VCaP (cell line): ENCODE data around the gene PRIM1.

ENCODE experiments used
- H3K27ac ChIP-seq: fragments of 450-650 bp; 2 replicates; pipeline ENCODE4 v1.5.1; 2017
- TF ChIP-seq, protein P1 (sequence below): fragments of 450-650 bp; conservative IDR thresholded peaks from 2 replicates; pipeline ENCODE4 v1.5.1; 2017; ENCODE audit warnings: mild to moderate bottlenecking, moderate library complexity

The PRIM1 gene

DNA sequence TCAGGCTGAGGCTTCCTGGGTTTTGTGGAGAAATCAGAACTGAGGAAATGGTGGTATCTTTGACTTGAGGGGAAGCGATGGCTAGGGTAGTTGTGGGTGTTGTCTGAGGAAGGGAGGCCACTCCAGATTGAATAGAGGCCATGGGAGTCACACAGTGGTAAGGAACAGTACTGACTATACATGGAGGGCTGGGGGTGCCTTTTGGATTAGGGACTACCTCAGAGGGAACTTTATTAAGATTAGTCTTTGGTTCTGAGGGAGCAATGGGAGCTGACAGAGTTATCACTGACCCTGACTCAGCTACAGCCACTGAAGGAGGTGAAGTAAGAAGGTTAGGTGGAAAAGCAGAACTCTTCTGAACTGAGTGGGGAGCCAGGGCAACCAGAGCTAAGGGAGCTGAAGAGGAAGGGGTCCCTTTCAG is 31.4 kb downstream of the PRIM1 start:
- TF ChIP-seq, protein P1, sequence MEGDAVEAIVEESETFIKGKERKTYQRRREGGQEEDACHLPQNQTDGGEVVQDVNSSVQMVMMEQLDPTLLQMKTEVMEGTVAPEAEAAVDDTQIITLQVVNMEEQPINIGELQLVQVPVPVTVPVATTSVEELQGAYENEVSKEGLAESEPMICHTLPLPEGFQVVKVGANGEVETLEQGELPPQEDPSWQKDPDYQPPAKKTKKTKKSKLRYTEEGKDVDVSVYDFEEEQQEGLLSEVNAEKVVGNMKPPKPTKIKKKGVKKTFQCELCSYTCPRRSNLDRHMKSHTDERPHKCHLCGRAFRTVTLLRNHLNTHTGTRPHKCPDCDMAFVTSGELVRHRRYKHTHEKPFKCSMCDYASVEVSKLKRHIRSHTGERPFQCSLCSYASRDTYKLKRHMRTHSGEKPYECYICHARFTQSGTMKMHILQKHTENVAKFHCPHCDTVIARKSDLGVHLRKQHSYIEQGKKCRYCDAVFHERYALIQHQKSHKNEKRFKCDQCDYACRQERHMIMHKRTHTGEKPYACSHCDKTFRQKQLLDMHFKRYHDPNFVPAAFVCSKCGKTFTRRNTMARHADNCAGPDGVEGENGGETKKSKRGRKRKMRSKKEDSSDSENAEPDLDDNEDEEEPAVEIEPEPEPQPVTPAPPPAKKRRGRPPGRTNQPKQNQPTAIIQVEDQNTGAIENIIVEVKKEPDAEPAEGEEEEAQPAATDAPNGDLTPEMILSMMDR: no peak

DNA sequence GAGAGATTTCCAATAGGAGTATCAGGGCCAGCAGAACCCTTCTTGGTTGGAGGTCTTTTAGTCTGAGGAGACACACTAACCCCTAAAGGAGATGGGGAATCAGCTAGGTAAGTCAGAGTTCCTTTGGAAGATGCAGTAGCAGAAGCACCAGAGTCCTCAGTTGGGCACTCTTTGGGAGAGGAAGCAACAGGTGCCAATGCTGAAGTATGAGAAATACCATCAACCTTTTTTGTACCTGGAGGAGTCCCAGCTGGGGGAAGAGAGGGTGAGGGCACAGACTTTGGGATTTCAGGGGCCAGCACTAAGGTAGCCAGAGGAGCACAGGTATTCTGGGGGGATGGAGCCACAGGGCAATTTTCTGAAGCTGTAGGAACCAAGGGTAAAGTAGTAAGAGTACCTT is 33.1 kb downstream of the PRIM1 start:
- TF ChIP-seq, protein P1: no peak
- H3K27ac ChIP-seq: no peak overlapping the region

More for the DNA sequence above, 31.4 kb downstream of the PRIM1 start:
- H3K27ac ChIP-seq: peak overlapping the region; percentile 99; the same call in 1 of the 2 replicates

DNA sequence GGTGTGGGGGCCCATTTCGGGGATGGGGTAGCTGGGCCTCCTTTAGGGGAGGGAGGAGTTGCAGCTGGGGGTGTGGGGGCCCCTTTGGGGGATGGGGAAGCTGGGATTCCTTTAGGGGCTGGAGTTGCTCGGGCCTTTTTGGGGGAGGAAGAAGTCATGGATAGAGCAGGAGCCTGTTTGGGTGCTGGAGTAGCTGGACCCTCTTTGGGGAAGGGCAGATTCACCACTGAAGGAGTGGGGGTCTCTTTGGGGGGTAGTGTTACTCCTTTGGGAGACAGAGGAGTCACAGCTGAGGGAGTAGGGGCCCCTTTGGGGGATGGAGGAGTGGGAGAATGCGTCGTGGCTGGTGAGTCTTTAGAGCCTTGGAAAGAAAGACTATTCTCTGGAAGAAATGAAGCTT is 33.5 kb downstream of the PRIM1 start:
- H3K27ac ChIP-seq: no peak overlapping the region
- TF ChIP-seq, protein P1: no peak

DNA sequence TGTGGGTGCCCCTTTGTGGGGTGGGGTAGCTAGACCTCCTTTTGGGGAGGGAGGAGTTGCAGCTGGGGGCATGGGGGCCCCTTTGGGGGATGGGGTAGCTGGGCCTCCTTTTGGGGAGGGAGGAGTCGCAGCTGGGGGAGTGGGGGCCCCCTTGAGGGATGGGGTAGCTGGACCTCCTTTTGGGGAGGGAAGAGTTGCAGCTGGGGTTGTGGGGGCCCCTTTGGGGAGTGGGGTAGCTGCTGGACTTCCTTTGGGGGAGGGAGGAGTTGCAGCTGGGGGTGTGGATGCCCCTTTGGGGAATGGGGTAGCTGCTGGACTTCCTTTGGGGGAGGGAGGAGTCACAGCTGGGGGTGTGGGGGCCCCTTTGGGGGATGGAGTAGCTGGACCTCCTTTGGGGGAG is 34.0 kb downstream of the PRIM1 start:
- no peak overlapping the region for H3K27ac ChIP-seq
- TF ChIP-seq, protein P1: no peak

DNA sequence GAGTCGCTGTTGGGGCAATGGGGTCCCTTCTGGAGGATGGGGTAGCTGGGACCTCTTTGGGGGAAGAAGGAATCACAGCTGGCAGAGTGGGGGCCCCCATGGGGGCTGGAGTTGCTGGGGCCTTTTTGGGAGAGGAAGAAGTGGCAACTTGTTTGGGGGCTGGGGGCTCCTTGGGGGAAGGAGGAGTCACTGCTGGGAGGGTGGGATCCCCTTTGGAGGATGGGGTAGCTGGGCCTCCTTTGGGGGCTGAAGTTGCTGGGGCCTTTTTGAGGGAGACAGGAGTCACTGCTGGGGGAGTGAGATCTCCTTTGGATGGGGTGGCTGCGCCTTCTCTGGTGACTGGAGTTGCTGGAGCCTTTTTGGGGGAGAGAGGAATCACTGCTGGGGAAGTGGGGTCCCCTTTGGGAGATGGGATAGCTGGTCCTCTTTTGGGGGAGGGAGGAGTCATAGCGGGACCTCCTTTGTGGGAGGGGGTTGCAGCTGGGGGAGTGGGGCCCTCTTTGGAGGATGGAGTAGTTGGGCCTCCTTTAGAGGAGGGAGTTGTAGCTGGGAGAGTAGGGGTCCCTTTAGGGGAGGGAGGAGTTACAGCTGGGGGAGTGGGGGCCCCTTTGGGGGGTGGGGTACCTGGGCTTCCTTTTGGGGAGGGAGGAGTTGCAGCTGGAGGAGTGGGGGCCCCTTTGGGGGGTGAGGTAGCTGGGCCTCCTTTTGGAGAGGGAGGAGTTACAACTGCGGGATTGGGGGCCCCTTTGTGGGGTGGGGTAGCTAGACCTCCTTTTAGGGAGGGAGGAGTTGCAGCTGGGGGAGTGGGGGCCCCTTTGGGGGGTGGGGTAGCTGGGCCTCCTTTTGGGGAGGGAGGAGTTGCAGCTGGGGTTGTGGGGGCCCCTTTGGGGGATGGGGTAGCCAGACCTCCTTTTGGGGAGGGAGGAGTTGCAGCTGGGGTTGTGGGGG is 34.9 kb downstream of the PRIM1 start:
- TF ChIP-seq, protein P1: no peak
- H3K27ac ChIP-seq: no peak overlapping the region

DNA sequence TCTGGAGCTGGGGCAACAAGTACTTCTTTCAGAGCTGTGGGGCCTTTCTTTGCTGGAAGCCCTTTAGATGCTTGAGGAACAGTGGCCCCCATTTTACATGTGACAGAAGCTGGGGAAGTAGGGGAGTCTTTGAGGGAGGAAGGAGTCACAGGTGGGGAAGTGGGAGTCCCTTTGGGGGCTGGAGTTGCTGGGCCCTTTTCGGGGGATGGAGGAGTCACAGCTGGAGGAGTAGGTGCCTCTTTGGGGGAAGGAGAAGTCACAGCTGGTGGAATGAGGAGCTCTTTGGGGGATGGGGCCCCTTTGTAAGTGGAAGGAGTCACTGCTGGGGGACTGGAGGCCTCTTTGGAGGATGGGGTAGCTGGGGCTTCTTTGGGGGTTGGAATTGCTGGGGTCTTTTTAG is 35.7 kb downstream of the PRIM1 start:
- TF ChIP-seq, protein P1: no peak
- no peak overlapping the region for H3K27ac ChIP-seq

DNA sequence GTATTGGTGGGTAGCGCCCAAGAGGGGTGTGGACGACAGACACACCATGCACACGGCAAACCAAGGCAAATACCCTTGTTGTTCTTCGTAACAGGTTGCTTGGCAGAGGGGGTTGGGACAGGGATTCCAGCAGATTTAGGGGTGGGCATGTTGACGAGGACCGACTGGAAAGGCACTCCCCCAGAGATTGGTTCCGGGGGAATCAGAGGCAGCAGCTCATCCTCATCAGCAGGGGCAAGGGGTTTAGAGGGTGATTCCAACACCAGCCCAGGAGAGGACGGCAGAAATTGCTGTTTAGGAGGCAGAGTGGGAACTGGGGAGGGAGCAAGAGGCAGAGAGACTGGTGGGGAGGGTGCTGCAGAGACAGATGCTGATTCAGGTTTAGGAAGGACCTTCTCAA is 36.3 kb downstream of the PRIM1 start:
- no peak overlapping the region for H3K27ac ChIP-seq
- TF ChIP-seq, protein P1: no peak
